IMR-90 (cell line): ENCODE measurements around the gene LAPTM5. TPM values are rescaled to one million over a fixed set of nuclear protein-coding genes. Genes with fewer than 3 reads are reported as not detected.

Source experiments
- ATAC-seq: fragments of 200-7000 bp; cut with Tn5 transposase; 2 replicates; pipeline ENCODE4 v1.9.1; 2020; ENCODE audit warnings: low read depth, mild to moderate bottlenecking, moderate library complexity
- BruUV-seq: library from RNA; stranded (reverse); fragments of 400-500 nt; replicated peaks from 2 replicates; lab custom pipeline; 2021; lab: Mats Ljungman, UMichigan
- CTCF ChIA-PET: fragments of 300-600 bp; formaldehyde crosslinking; extraction: SDS; loops from one replicate; lab custom pipeline; 2021; ENCODE audit warnings: antibody characterized with exemption; lab: Yijun Ruan, JAX
- POLR2A ChIA-PET: fragments of 300-600 bp; sonication (Branson Sonifier 250); formaldehyde crosslinking; loops from one replicate; lab custom pipeline; 2022; ENCODE audit warnings: antibody characterized with exemption; ENCODE audit not compliant: unreplicated experiment; lab: Charles Lee
- DNase-seq: peaks from one replicate; pipeline ENCODE4 v3.0.0; 2013
- H2AFZ ChIP-seq: replicated peaks from 2 replicates; pipeline ENCODE3; 2013; ENCODE audit warnings: low read length, mild to moderate bottlenecking; ENCODE audit not compliant: poor library complexity
- H2AK5ac ChIP-seq: 2 replicates; pipeline ENCODE4 v1.6.1; 2013; ENCODE audit warnings: low read depth, low read length, inconsistent platforms
- H2AK9ac ChIP-seq: replicated peaks from 2 replicates; pipeline ENCODE3; 2013; ENCODE audit warnings: mild to moderate bottlenecking, low read depth, low read length, moderate library complexity; ENCODE audit not compliant: poor library complexity
- H2BK120ac ChIP-seq: 2 replicates; pipeline ENCODE4 v1.6.1; 2013; ENCODE audit warnings: low read depth, low read length, inconsistent platforms
- H2BK15ac ChIP-seq: 3 replicates; pipeline ENCODE4 v1.6.1; 2013; ENCODE audit warnings: low read depth, low read length, inconsistent platforms
- H2BK20ac ChIP-seq: 2 replicates; pipeline ENCODE4 v1.6.1; 2013; ENCODE audit warnings: low read depth, mild to moderate bottlenecking, inconsistent platforms, low read length, moderate library complexity
- H2BK5ac ChIP-seq: 2 replicates; pipeline ENCODE4 v1.6.1; 2013; ENCODE audit warnings: mild to moderate bottlenecking, low read depth, low read length, inconsistent platforms; ENCODE audit not compliant: poor library complexity, severe bottlenecking
- H3K14ac ChIP-seq: replicated peaks from 2 replicates; pipeline ENCODE4 v1.6.1; 2013; ENCODE audit warnings: low read depth, low read length, inconsistent platforms
- H3K18ac ChIP-seq: 2 replicates; pipeline ENCODE4 v1.6.1; 2013; ENCODE audit warnings: low read depth, low read length, control low read depth
- H3K23ac ChIP-seq: 2 replicates; pipeline ENCODE4 v1.6.1; 2013; ENCODE audit warnings: low read depth, low read length, inconsistent platforms
- H3K27ac ChIP-seq: 2 replicates; pipeline ENCODE4 v1.5.1; 2013; ENCODE audit warnings: mild to moderate bottlenecking, control low read depth, low read length; ENCODE audit not compliant: insufficient read depth
- H3K27me3 ChIP-seq: 2 replicates; pipeline ENCODE4 v1.6.1; 2013; ENCODE audit warnings: low read length; ENCODE audit not compliant: control insufficient read depth, insufficient read depth
- H3K36me3 ChIP-seq: 2 replicates; pipeline ENCODE4 v1.6.1; 2013; ENCODE audit warnings: low read length, mixed read lengths; ENCODE audit not compliant: control insufficient read depth, insufficient read depth
- H3K4ac ChIP-seq: 2 replicates; pipeline ENCODE4 v1.6.1; 2013; ENCODE audit warnings: low read depth, low read length, inconsistent platforms
- H3K4me1 ChIP-seq: 2 replicates; pipeline ENCODE4 v1.6.1; 2013; ENCODE audit warnings: low read length, mixed read lengths; ENCODE audit not compliant: control insufficient read depth, insufficient read depth
- H3K4me2 ChIP-seq: 2 replicates; pipeline ENCODE4 v1.6.1; 2013; ENCODE audit warnings: low read depth, mild to moderate bottlenecking, control low read depth, low read length, moderate library complexity
- H3K4me3 ChIP-seq: 2 replicates; pipeline ENCODE4 v1.5.1; 2013; ENCODE audit warnings: low read depth, mild to moderate bottlenecking, control low read depth, low read length, moderate library complexity; ENCODE audit not compliant: insufficient read depth
- H3K56ac ChIP-seq: 2 replicates; pipeline ENCODE4 v1.6.1; 2013; ENCODE audit warnings: low read length, inconsistent platforms; ENCODE audit not compliant: insufficient read depth; ENCODE audit errors: extremely low read depth
- H3K79me1 ChIP-seq, 2 experiments: 2 replicates each; pipeline ENCODE4 v1.6.1; 2013; ENCODE audit warnings: low read length in 2 of 2, inconsistent platforms in 1 of 2, low read depth in 1 of 2
- H3K9ac ChIP-seq: 2 replicates; pipeline ENCODE4 v1.6.1; 2013; ENCODE audit warnings: low read depth, low read length, control low read depth
- H3K9me1 ChIP-seq: 2 replicates; pipeline ENCODE4 v1.6.1; 2013; ENCODE audit warnings: low read length, inconsistent platforms; ENCODE audit not compliant: insufficient read depth
- H3K9me3 ChIP-seq: 2 replicates; pipeline ENCODE4 v1.6.1; 2013; ENCODE audit warnings: low read length; ENCODE audit not compliant: control insufficient read depth, insufficient read depth
- H4K20me1 ChIP-seq: 2 replicates; pipeline ENCODE4 v1.6.1; 2013; ENCODE audit warnings: low read length, inconsistent platforms; ENCODE audit not compliant: insufficient read depth
- H4K5ac ChIP-seq: 2 replicates; pipeline ENCODE4 v1.6.1; 2013; ENCODE audit warnings: mild to moderate bottlenecking, low read depth, low read length, control low read depth
- H4K8ac ChIP-seq, 2 experiments: 2 replicates each; pipeline ENCODE4 v1.6.1; 2013; ENCODE audit warnings: low read depth in 2 of 2, low read length in 2 of 2, control low read depth in 1 of 2, inconsistent platforms in 1 of 2
- H4K91ac ChIP-seq: 2 replicates; pipeline ENCODE4 v1.6.1; 2013; ENCODE audit warnings: low read depth, low read length, inconsistent platforms; ENCODE audit not compliant: insufficient read depth
- FOS ChIP-seq: fragments of 150-350 bp; IDR thresholded peaks from 2 replicates; pipeline ENCODE4 v1.6.1; 2016; ENCODE audit warnings: low read depth, low read length
- MAZ ChIP-seq: IDR thresholded peaks from 2 replicates; pipeline ENCODE4 v1.6.1; 2012; ENCODE audit warnings: low read depth, mild to moderate bottlenecking, low read length, improper control_type of control experiment, moderate library complexity, borderline replicate concordance
- WGBS, 2 experiments: methylation state at CpG; one replicate each; pipeline versions ENCODE4 v1.1.5 to v1.1.7; 2013; ENCODE audit warnings: missing lambda C conversion rate in 2 of 2; ENCODE audit not compliant: insufficient read length in 1 of 2; ENCODE audit errors: extremely low coverage in 2 of 2; 5-methylcytosine and 5-hydroxymethylcytosine counted together
- dilution Hi-C: fragments of 300-500 bp; cut with HindIII; formaldehyde crosslinking; loops from one replicate; pipeline ENCODE4 v1.14.3; 2018; ENCODE audit warnings: low sequenced_read_pairs; ENCODE audit not compliant: unreplicated experiment
- in situ Hi-C: fragments of 300-500 bp; cut with MboI; formaldehyde crosslinking; loops from 3 replicates; pipeline ENCODE4 v1.14.3; 2019; ENCODE audit warnings: low sequenced_read_pairs, inconsistent platforms, mixed read lengths
- intact Hi-C: fragments of 100-400 bp; cut with micrococcal nuclease; formaldehyde crosslinking; loops from 2 replicates; pipeline ENCODE4 v1.10.0; 2022
- polyA plus RNA-seq, 3 experiments: library from polyadenylated mRNA; depleted of rRNA; stranded (reverse); fragments of >200 nt; gene quantifications; 2 replicates each; pipeline ENCODE4 v1.2.3, GENCODE V29; 2012; ENCODE audit warnings: low replicate concordance in 1 of 3
- total RNA-seq: library from RNA; depleted of rRNA; stranded (reverse); fragments of >200 nt; gene quantifications from 2 replicates; pipeline ENCODE4 v1.2.3, GENCODE V29; 2012
- TF ChIP-seq, protein P1 (sequence below): conservative IDR thresholded peaks from 2 replicates; pipeline ENCODE4 v1.5.1; 2012; ENCODE audit warnings: mild to moderate bottlenecking, low read depth, low read length, improper control_type of control experiment

The LAPTM5 gene
- total and polyA plus RNA-seq, 2 of the 4 experiments (the other 2 are of a cell fraction) = 0.09 TPM; not detected in 1

DNA sequence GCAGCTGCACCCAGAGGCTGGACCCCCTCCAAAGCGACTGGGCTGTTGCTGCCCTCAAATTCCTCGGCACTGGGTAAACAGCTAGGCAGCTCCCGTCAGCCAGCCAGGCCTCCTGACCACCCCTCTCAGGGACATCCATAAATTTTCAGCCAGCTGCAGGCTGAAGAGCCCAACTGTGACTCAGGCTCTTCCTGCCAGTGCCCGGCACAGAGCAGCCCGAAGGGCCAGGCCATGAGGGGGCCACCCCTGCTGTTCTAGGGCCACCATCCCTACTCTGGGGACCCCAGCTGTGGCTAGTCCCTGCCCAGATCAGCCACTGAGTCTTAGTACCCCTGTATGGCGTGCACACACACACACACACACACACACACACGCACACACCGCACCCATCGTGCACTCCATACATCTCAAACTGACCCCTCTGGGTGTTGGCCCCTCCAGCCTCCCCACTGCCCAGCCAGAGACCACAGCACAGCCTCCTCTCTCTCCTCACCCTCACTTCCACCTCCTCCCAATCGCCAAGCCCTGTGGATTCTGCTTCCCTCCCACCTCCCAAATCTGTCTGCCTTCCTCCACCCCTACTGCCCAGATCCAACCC is 6.2 kb upstream of the LAPTM5 start:
- H3K9me3 ChIP-seq = no peaks in the 10 kb centered on the region; the same call in 1 of the 2 replicates
- no peak overlapping the region for H2BK5ac ChIP-seq
- H3K23ac ChIP-seq = no peak overlapping the region
- H3K79me1 ChIP-seq = no peaks in the 10 kb centered on the region
- in situ Hi-C loops (loop anchor here (5.0 kb wide), 1 partner anchor 41 kb away; the partner anchor contains the start of gene MATN1), dilution Hi-C loops (no loop called here), intact Hi-C loops (no loop called here)
- H4K91ac ChIP-seq = no peak overlapping the region
- no peaks in the 10 kb centered on the region for H3K36me3 ChIP-seq
- TF ChIP-seq MAZ (peak; percentile 29; the same call in 1 of the 2 replicates), FOS (0 out of 2 replicates have a peak, but pooled peaks have one; percentile 11)
- TF ChIP-seq, protein P1, sequence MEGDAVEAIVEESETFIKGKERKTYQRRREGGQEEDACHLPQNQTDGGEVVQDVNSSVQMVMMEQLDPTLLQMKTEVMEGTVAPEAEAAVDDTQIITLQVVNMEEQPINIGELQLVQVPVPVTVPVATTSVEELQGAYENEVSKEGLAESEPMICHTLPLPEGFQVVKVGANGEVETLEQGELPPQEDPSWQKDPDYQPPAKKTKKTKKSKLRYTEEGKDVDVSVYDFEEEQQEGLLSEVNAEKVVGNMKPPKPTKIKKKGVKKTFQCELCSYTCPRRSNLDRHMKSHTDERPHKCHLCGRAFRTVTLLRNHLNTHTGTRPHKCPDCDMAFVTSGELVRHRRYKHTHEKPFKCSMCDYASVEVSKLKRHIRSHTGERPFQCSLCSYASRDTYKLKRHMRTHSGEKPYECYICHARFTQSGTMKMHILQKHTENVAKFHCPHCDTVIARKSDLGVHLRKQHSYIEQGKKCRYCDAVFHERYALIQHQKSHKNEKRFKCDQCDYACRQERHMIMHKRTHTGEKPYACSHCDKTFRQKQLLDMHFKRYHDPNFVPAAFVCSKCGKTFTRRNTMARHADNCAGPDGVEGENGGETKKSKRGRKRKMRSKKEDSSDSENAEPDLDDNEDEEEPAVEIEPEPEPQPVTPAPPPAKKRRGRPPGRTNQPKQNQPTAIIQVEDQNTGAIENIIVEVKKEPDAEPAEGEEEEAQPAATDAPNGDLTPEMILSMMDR = no peak
- H3K4me3 ChIP-seq = no peak overlapping the region
- H4K5ac ChIP-seq = no peak overlapping the region
- no peaks in the 10 kb centered on the region for H3K9me1 ChIP-seq
- H2AFZ ChIP-seq = peak overlapping the region; percentile 85
- H3K27me3 ChIP-seq = no peaks in the 10 kb centered on the region; the same call in 1 of the 2 replicates
- H3K27ac ChIP-seq = no peak overlapping the region
- no peak overlapping the region for H2AK5ac ChIP-seq
- H2AK9ac ChIP-seq = no peak overlapping the region
- H4K20me1 ChIP-seq = no peaks in the 10 kb centered on the region
- H3K4me1 ChIP-seq = peaks cover 9% of the 10 kb centered on the region; the same call in 1 of the 2 replicates
- no peak overlapping the region; the same call in 1 of the 2 replicates for H3K4ac ChIP-seq
- ATAC-seq (peak; percentile 85), DNase-seq (peak; percentile 48)
- H3K14ac ChIP-seq = no peak overlapping the region
- WGBS, 2 experiments = 52% methylated on average over 9 of the region's 10 CpGs; no CpG with 5 or more reads in 1 of the 2 experiments
- BruUV-seq = no TSS peak
- CTCF ChIA-PET = interaction anchor here (0.7 to 1.0 kb wide), 2 partner anchors 16 to 27 kb away, joined by 3 to 5 read pairs; no protein-coding TSS in a partner anchor
- no peak overlapping the region for H3K9ac ChIP-seq
- no peak overlapping the region for H3K56ac ChIP-seq
- no peak overlapping the region for H2BK15ac ChIP-seq
- H3K18ac ChIP-seq = no peak overlapping the region; the same call in 1 of the 2 replicates
- no peak overlapping the region for H2BK20ac ChIP-seq
- H4K8ac ChIP-seq = no peak overlapping the region
- POLR2A ChIA-PET = no interaction called here
- no peak overlapping the region for H3K4me2 ChIP-seq
- no peak overlapping the region for H2BK120ac ChIP-seq
